Measurements from ENCODE around the gene CLCN3.

DNA sequence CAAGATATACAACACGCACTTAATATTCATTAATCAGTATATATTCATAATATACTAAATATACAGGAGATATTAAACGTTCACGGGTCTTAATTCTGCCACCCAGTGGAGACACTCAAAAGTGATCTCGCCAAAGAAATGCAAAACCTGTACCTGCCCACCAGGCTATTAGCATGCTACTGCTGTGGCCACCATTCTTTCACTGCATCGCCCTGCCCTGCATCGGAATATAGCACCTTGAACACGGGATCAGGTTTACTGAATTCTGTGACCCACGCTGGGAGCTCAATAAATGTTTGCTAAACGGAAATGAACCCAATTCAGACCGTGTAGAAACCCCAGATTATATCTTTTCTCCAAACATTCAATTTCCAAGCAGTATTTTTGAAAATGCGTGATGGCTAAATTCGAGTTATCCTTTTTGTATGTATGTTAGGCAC lies 840 bp upstream of the CLCN3 start:
- TF ChIP-seq, protein P1, sequence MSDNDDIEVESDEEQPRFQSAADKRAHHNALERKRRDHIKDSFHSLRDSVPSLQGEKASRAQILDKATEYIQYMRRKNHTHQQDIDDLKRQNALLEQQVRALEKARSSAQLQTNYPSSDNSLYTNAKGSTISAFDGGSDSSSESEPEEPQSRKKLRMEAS (IDR thresholded peaks at IDR 0.05; ENCODE audit: low read depth, low read length): no peak
- TF ChIP-seq, protein P2, sequence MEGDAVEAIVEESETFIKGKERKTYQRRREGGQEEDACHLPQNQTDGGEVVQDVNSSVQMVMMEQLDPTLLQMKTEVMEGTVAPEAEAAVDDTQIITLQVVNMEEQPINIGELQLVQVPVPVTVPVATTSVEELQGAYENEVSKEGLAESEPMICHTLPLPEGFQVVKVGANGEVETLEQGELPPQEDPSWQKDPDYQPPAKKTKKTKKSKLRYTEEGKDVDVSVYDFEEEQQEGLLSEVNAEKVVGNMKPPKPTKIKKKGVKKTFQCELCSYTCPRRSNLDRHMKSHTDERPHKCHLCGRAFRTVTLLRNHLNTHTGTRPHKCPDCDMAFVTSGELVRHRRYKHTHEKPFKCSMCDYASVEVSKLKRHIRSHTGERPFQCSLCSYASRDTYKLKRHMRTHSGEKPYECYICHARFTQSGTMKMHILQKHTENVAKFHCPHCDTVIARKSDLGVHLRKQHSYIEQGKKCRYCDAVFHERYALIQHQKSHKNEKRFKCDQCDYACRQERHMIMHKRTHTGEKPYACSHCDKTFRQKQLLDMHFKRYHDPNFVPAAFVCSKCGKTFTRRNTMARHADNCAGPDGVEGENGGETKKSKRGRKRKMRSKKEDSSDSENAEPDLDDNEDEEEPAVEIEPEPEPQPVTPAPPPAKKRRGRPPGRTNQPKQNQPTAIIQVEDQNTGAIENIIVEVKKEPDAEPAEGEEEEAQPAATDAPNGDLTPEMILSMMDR (IDR thresholded peaks at IDR 0.05; ENCODE audit: low read depth, low read length): peak; percentile 43

Measured in NB4 (cell line).